ENCODE measurements around the gene SIPA1L3. TPM values are rescaled to one million over a fixed set of nuclear protein-coding genes. Genes with fewer than 3 reads are reported as not detected.

The SIPA1L3 gene
- total and polyA plus RNA-seq, 11 donors = 4.7 to 22.9 (median 8.8) TPM

DNA sequence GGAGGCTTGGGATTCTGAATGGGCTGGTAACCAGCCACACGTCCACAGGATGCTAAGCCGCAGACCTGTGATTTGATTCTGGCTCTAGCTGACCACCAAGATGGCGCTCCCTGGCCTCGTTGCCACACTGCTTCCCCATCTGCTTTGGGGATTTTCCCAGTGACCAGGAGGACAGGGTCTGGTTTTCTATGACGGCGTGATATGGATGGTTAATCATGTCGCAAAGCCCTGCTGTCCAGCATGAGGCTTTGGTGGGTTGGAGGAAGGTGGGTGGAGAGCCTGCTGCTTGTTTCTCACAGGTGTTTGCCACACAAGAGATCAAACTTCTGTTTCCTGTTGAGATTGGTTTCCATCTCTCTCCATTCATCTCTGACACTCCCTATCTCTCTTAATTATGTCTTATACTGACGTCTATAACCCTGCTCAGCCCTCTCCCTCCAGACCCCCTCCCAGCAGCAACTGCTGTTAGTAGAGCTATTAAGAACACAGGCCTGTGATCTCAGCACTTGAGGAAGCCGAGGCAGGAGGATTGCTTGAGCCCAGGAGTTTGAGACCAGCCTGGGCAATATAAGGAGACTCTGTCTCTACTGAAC lies 102.7 kb downstream of the SIPA1L3 start:
- H3K4me3 ChIP-seq = no peak overlapping the region
- no peak overlapping the region for H3K27ac ChIP-seq
- H3K36me3 ChIP-seq = no peaks in the 10 kb centered on the region
- no peak for DNase-seq
- intact Hi-C loops (cut with DNase I) = loop anchor here in 3 of 10 donors (10.0 kb wide), 2 partner anchors 85 to 105 kb away; partner anchors contain the start of genes SIPA1L3 (in 2 of the 3) and WDR87 (in 2 of the 3)
- no peaks in the 10 kb centered on the region for H3K27me3 ChIP-seq
- WGBS, 4 donors = 93 to 96% (median 95%) methylated on average over 9 of the region's 9 CpGs
- TF ChIP-seq, protein P1, sequence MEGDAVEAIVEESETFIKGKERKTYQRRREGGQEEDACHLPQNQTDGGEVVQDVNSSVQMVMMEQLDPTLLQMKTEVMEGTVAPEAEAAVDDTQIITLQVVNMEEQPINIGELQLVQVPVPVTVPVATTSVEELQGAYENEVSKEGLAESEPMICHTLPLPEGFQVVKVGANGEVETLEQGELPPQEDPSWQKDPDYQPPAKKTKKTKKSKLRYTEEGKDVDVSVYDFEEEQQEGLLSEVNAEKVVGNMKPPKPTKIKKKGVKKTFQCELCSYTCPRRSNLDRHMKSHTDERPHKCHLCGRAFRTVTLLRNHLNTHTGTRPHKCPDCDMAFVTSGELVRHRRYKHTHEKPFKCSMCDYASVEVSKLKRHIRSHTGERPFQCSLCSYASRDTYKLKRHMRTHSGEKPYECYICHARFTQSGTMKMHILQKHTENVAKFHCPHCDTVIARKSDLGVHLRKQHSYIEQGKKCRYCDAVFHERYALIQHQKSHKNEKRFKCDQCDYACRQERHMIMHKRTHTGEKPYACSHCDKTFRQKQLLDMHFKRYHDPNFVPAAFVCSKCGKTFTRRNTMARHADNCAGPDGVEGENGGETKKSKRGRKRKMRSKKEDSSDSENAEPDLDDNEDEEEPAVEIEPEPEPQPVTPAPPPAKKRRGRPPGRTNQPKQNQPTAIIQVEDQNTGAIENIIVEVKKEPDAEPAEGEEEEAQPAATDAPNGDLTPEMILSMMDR (IDR thresholded peaks at IDR 0.05) = no peak
- TF ChIP-seq POLR2A (IDR thresholded peaks at IDR 0.05) = no peak
- peaks cover 0 to 9% (median 6%) of the 10 kb centered on the region in 12 donors for H3K4me1 ChIP-seq
- no peak for ATAC-seq
- H3K9me3 ChIP-seq = no peaks in the 10 kb centered on the region

DNA sequence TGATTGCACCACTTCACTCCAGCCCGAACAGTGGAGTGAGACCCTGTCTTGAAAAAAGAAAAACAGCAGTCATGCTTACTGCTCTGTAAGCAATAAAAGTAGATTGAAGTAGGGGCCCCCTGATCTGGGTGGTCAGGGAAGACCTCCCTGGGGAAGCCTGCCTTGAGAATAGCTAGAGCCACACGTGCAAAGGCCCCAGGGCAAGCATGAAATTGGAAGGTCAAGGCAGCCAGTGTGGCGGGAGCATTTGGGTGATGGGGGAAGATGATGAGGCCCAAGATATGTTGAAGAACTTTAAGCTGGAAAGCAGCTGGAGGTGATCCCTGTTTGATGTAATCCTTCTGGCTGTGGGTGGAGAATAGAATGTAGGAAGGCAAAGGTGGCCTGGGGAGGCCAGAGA lies 104.4 kb downstream of the SIPA1L3 start:
- no peaks in the 10 kb centered on the region for H3K36me3 ChIP-seq
- H3K9me3 ChIP-seq = no peaks in the 10 kb centered on the region
- no peak overlapping the region for H3K4me3 ChIP-seq
- intact Hi-C loops (cut with DNase I) = no loop called here
- DNase-seq = no peak
- no peaks in the 10 kb centered on the region for H3K4me1 ChIP-seq
- 90 to 100% (median 95%) methylated on average over 3 of the region's 3 CpGs for WGBS, 4 donors
- H3K27ac ChIP-seq = no peak overlapping the region
- TF ChIP-seq POLR2A (IDR thresholded peaks at IDR 0.05) = no peak
- TF ChIP-seq, protein P1 (IDR thresholded peaks at IDR 0.05) = no peak
- no peaks in the 10 kb centered on the region for H3K27me3 ChIP-seq
- no peak for ATAC-seq

DNA sequence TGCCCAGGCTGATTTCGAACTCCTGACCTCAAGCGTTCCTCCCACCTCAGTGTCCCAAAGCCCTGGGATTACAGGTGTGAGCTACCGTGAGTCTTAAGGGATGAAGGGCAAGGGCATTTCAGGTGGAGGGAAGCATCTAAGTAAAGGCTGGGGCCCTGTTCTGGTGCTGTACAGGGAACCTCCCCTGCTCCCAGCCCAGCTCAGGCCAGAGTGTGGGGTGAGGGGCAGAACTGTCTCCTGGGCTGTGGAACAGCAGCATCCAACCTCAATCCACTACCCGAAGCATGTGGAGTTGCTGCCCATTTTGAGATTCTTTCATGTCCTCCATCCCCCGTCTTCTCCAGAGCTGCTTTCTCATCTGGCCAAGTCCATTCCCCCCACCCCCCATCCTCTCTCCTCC lies 105.3 kb downstream of the SIPA1L3 start:
- intact Hi-C loops (cut with DNase I) = no loop called here
- Histone ChIP-seq H3K27ac (no peak overlapping the region), H3K36me3 (no peaks in the 10 kb centered on the region), H3K27me3 (no peaks in the 10 kb centered on the region), H3K4me1 (no peaks in the 10 kb centered on the region), H3K9me3 (no peaks in the 10 kb centered on the region), H3K4me3 (no peak overlapping the region)
- 77 to 88% (median 80%) methylated on average over 5 of the region's 5 CpGs for WGBS, 4 donors
- no peak for TF ChIP-seq POLR2A (IDR thresholded peaks at IDR 0.05)
- TF ChIP-seq, protein P1 (IDR thresholded peaks at IDR 0.05) = no peak
- ATAC-seq (no peak), DNase-seq (no peak)

DNA sequence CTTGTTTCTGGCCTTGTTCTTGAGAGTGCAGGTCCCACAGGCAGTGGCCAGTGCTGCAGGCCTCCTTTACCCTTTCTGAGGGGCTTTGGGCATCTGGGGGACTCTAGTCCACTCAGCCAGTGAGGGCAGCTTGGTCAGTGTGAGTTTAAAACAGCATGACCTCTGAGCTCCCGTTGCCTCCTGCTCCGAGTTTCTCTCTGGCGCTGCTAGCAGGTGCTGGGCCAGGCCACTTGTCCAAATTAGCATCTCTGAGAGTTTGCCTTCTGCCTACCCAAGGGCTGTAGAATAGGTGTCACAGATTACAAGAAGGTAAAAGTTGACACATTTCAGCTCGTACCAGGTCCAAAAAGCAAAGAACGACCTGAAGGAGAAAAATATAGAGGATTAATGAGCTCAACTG lies 105.9 kb downstream of the SIPA1L3 start:
- Histone ChIP-seq H3K4me3 (no peak overlapping the region), H3K27ac (no peak overlapping the region), H3K4me1 (no peaks in the 10 kb centered on the region), H3K36me3 (no peaks in the 10 kb centered on the region), H3K27me3 (no peaks in the 10 kb centered on the region), H3K9me3 (no peaks in the 10 kb centered on the region)
- TF ChIP-seq, protein P1 (IDR thresholded peaks at IDR 0.05) = no peak
- no peak for TF ChIP-seq POLR2A (IDR thresholded peaks at IDR 0.05)
- DNase-seq (no peak), ATAC-seq (no peak)
- 78 to 86% (median 85%) methylated on average over 5 of the region's 5 CpGs for WGBS, 4 donors
- intact Hi-C loops (cut with DNase I) = no loop called here

Data from heart left ventricle (tissue), 16 donors.